Measurements from ENCODE around the gene SBK1. TPM values are rescaled to one million over a fixed set of nuclear protein-coding genes. Genes with fewer than 3 reads are reported as not detected.

SBK1 gene
- total and polyA plus RNA-seq, 2 donors = 0.16 to 0.21 TPM

DNA sequence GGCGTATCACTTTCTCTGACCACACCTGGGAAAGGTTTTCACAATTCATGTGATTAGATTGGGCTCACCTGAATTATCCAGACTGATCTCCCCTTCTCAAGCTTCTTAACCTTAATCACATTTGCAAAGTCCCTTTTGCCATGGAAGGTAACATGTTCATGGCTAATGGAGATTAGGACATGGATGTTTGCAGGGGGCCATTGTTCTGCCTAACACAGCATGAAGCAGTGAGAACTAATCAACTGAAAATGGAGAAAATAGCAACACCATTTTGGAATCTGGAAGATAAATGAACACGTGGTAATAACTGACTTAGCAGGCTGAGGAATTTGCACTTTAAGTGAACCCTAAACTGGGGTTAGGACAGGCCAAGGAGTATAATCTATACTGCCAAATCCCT lies 25.0 kb upstream of the SBK1 start:
- 67% methylated on average over 2 of the region's 2 CpGs for WGBS
- Histone ChIP-seq H3K4me3 (ENCODE audit: low read depth, low read length) (no peak overlapping the region), H3K36me3 (ENCODE audit: insufficient read depth) (no peaks in the 10 kb centered on the region), H3K27ac (ENCODE audit: low read depth) (no peak overlapping the region), H3K4me1 (ENCODE audit: insufficient read depth) (no peaks in the 10 kb centered on the region)
- no peak for DNase-seq (ENCODE audit: extremely low spot score)

DNA sequence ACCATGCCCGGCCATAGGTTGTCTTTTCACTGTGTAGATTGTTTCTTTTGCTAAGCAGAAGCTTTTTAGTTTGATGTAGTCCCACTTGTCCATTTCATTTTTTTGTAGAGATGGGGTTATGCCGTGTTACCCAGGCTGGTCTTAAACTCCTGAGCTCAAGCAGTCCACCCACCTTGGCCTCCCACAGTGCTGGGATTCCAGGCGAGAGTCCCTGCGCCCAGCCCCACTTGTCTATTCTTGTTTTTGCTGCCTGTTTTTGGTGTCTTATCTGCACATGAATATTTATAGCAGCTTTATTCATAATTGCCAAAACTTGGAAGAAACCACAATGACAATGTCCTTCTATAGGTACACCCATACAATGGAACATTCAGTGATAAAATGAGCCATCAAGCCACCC lies 18.8 kb upstream of the SBK1 start:
- no peak for DNase-seq (ENCODE audit: extremely low spot score)
- Histone ChIP-seq H3K27ac (ENCODE audit: low read depth) (no peak overlapping the region), H3K4me3 (ENCODE audit: low read depth, low read length) (no peak overlapping the region), H3K36me3 (ENCODE audit: insufficient read depth) (no peaks in the 10 kb centered on the region), H3K4me1 (ENCODE audit: insufficient read depth) (no peaks in the 10 kb centered on the region)
- 66% methylated on average over 4 of the region's 4 CpGs for WGBS

DNA sequence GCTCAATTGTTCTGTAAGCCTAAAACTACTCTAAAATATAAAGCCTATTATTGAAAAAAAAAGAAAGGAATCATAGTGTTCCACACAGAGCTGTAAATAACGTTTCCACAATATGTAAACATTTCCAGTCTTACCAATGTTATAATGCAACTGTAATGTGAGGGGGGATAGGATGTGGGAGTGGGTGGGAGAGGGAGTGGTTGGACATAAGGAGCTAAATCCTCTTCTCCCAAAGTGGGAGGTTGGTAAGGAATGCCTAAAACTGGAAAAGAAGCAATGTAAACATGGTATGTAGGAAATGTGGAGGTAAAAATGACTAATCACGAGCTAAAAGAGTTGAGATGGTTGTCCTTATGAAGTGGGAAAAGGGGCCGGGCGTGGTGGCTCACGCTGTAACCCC lies 17.6 kb upstream of the SBK1 start:
- Histone ChIP-seq H3K4me3 (ENCODE audit: low read depth, low read length) (no peak overlapping the region), H3K4me1 (ENCODE audit: insufficient read depth) (no peaks in the 10 kb centered on the region), H3K27ac (ENCODE audit: low read depth) (no peak overlapping the region), H3K36me3 (ENCODE audit: insufficient read depth) (no peaks in the 10 kb centered on the region)
- no peak for DNase-seq (ENCODE audit: extremely low spot score)
- 68% methylated on average over 5 of the region's 5 CpGs for WGBS

GRCh38 chr16:28276301-28276700 lies 16.0 kb upstream of the SBK1 start:
- Histone ChIP-seq H3K4me1 (ENCODE audit: insufficient read depth) (no peaks in the 10 kb centered on the region), H3K4me3 (ENCODE audit: low read depth, low read length) (no peak overlapping the region), H3K27ac (ENCODE audit: low read depth) (no peak overlapping the region), H3K36me3 (ENCODE audit: insufficient read depth) (no peaks in the 10 kb centered on the region)
- no peak for DNase-seq (ENCODE audit: extremely low spot score)
- WGBS = 82% methylated on average over 11 of the region's 11 CpGs

DNA sequence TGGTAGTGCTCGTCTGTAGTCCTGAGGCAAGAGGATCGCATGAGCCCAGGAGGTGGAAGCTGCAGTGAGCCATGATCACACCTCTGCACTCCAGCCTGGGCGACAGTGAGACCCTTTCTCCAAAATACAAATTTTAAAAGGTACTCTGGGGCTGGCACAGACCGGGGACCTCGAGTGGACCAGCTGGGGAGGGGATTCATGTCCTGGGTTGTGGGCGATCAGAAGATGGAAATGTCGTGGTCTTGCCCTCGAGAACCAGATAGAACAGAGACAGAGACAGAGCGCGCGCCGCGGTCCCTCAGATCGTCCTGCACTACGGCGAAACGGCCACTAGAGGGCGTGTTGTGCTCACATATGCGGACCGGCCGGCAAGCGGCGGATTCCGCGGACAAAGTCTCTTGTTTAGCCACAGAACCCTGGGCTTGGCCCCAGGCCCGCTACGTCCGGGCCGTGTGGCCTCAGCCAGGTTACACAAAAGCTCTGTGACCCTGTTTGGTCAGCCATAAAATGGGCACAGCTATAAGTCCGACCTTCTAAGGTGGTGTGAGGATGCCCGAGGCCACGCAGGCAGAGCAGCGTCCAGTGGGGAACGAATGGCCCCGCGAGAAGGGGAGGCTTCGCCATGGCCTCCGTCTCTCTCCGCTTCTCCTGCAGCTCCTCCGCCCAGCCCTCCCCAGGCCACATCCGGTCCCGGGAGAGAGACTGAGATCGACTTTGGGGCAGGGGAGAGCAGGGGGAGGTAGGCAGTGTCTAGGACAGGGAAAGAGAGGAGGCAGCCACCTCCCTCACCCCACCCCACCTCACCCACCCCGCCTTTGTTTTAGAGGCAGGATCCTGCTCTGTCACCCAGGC lies 14.6 kb upstream of the SBK1 start:
- peak; percentile 49 for DNase-seq (ENCODE audit: extremely low spot score)
- Histone ChIP-seq H3K4me3 (ENCODE audit: low read depth, low read length) (peak overlapping the region; percentile 17), H3K27ac (ENCODE audit: low read depth) (no peak overlapping the region), H3K4me1 (ENCODE audit: insufficient read depth) (no peaks in the 10 kb centered on the region), H3K36me3 (ENCODE audit: insufficient read depth) (no peaks in the 10 kb centered on the region)
- 3% methylated on average over 44 of the region's 44 CpGs for WGBS

- H3K36me3 ChIP-seq (ENCODE audit: insufficient read depth) = no peaks in the 10 kb centered on the region
- DNase-seq (ENCODE audit: extremely low spot score) = no peak
- H3K27ac ChIP-seq (ENCODE audit: low read depth) = no peak overlapping the region
- H3K4me1 ChIP-seq (ENCODE audit: insufficient read depth) = no peaks in the 10 kb centered on the region
- no peak overlapping the region for H3K4me3 ChIP-seq (ENCODE audit: low read depth, low read length)
- 89% methylated on average over 6 of the region's 6 CpGs for WGBS
These were observed 13.3 kb upstream of the SBK1 start for GRCh38 chr16:28279006-28279405.

GRCh38 chr16:28280881-28281836 lies 11.2 kb upstream of the SBK1 start:
- H3K4me3 ChIP-seq (ENCODE audit: low read depth, low read length) = no peak overlapping the region
- WGBS = 59% methylated on average over 15 of the region's 15 CpGs
- no peak for DNase-seq (ENCODE audit: extremely low spot score)
- no peaks in the 10 kb centered on the region for H3K4me1 ChIP-seq (ENCODE audit: insufficient read depth)
- H3K36me3 ChIP-seq (ENCODE audit: insufficient read depth) = no peaks in the 10 kb centered on the region
- no peak overlapping the region for H3K27ac ChIP-seq (ENCODE audit: low read depth)

GRCh38 chr16:28282045-28282444 lies 10.3 kb upstream of the SBK1 start:
- WGBS = 82% methylated on average over 8 of the region's 8 CpGs
- Histone ChIP-seq H3K27ac (ENCODE audit: low read depth) (no peak overlapping the region), H3K36me3 (ENCODE audit: insufficient read depth) (no peaks in the 10 kb centered on the region), H3K4me1 (ENCODE audit: insufficient read depth) (no peaks in the 10 kb centered on the region), H3K4me3 (ENCODE audit: low read depth, low read length) (no peak overlapping the region)
- no peak for DNase-seq (ENCODE audit: extremely low spot score)

- no peak for DNase-seq (ENCODE audit: extremely low spot score)
- Histone ChIP-seq H3K36me3 (ENCODE audit: insufficient read depth) (no peaks in the 10 kb centered on the region), H3K27ac (ENCODE audit: low read depth) (no peak overlapping the region), H3K4me1 (ENCODE audit: insufficient read depth) (no peaks in the 10 kb centered on the region), H3K4me3 (ENCODE audit: low read depth, low read length) (no peak overlapping the region)
- 90% methylated on average over 9 of the region's 9 CpGs for WGBS
These were observed 9.2 kb upstream of the SBK1 start for GRCh38 chr16:28283173-28283572.

DNA sequence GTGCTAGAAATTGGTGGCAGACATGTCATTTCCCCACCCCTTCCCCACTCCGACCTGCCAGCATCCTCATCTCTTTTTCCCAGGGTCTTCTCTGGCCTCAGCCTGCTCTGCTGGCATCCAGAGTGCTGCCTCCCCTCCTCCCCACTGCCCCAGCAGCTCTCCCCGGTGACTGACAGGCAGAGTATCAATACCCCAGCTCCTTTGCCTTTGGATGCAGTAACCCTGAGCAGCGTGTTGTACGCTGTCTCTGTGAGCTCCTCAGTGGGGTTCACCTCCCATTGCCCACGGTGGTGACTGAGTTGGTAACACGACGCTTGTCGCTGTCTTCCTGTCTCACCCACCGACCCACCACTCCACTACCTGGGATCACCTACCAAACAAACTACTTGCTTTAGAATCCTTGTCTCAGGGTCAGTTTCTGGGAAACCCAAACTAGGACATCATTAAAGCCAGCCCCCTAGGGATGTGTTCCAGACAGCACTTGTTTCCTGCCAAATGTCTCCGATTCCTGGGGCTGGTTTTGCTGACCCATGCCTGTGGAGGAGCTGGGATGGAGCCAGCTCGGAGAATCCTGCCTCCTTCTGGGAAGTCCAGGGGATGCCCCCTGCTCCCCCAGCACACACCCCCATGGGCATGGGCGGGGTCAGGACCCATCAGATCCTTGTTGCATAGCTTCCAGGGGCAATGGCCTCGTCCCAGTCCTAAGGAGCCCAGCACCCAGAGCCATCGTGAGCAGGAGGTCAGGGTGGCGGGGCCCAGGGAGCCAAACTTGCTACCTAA lies 8.3 kb upstream of the SBK1 start:
- DNase-seq (ENCODE audit: extremely low spot score) = no peak

DNA sequence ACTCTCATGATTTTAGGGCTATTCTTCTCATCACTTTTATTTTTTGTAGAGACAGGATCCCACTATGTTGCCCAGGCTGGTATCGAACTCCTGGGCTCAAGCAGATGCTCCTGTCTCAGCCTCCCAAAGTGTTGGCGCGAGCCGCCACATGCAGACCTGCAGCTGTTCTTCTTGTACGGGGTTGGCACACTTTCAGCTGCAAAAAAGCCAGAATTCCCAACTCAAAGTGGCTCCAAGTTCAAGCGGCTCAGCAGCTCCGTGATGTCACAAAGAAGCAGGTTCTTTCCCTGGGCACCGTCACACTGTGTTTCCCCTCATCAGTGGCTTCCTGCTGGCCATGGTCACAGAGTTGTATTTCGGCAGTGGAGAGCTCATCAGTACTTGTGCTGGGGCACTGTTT lies 6.7 kb upstream of the SBK1 start:
- no peak for DNase-seq (ENCODE audit: extremely low spot score)
- H3K27ac ChIP-seq (ENCODE audit: low read depth) = no peak overlapping the region
- 62% methylated on average over 9 of the region's 9 CpGs for whole genome bisulfite sequencing
- no peaks in the 10 kb centered on the region for H3K4me1 ChIP-seq (ENCODE audit: insufficient read depth)
- no peaks in the 10 kb centered on the region for H3K36me3 ChIP-seq (ENCODE audit: insufficient read depth)
- H3K4me3 ChIP-seq (ENCODE audit: low read depth, low read length) = no peak overlapping the region

More for the DNA sequence above, 8.3 kb upstream of the SBK1 start:
- WGBS = 64% methylated on average over 15 of the region's 15 CpGs
- no peaks in the 10 kb centered on the region for H3K4me1 ChIP-seq (ENCODE audit: insufficient read depth)
- H3K36me3 ChIP-seq (ENCODE audit: insufficient read depth) = no peaks in the 10 kb centered on the region
- H3K27ac ChIP-seq (ENCODE audit: low read depth) = no peak overlapping the region
- H3K4me3 ChIP-seq (ENCODE audit: low read depth, low read length) = no peak overlapping the region

DNA sequence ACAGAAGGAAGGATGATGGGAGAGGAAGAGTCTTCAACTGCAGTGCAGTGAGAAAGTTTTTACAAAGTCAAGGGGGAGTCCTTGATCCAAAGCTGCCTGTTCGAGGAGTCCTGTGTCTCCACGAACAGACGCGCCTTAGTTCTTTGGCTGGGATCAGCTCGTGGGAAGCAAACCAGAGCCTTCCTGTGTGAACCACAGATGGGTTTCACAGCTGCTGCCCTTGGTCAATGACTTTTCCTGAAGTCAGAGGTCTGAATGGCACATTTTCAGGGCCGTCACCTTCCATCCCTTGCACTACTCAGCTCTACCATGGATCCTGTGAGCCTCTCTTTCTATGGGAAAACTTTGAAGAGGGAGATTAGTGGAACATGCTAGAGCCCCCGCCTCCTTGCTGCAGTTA lies 4.2 kb upstream of the SBK1 start:
- Histone ChIP-seq H3K36me3 (ENCODE audit: insufficient read depth) (no peaks in the 10 kb centered on the region), H3K27ac (ENCODE audit: low read depth) (no peak overlapping the region), H3K4me3 (ENCODE audit: low read depth, low read length) (no peak overlapping the region), H3K4me1 (ENCODE audit: insufficient read depth) (peaks cover 1% of the 10 kb centered on the region)
- 65% methylated on average over 7 of the region's 7 CpGs for whole genome bisulfite sequencing
- no peak for DNase-seq (ENCODE audit: extremely low spot score)

GRCh38 chr16:28289048-28289447 lies 3.3 kb upstream of the SBK1 start:
- no peaks in the 10 kb centered on the region for H3K36me3 ChIP-seq (ENCODE audit: insufficient read depth)
- WGBS = 24% methylated on average over 3 of the region's 3 CpGs

More at GRCh38 chr16:28289048-28289447, 3.3 kb upstream of the SBK1 start:
- Histone ChIP-seq H3K27ac (ENCODE audit: low read depth) (no peak overlapping the region), H3K4me3 (ENCODE audit: low read depth, low read length) (no peak overlapping the region), H3K4me1 (ENCODE audit: insufficient read depth) (peaks cover 2% of the 10 kb centered on the region)
- DNase-seq (ENCODE audit: extremely low spot score) = no peak
